Measurements from ENCODE around the gene SCAP.

- TF ChIP-seq POLR2A (IDR thresholded peaks at IDR 0.05) = no peak
- TF ChIP-seq, protein P1, sequence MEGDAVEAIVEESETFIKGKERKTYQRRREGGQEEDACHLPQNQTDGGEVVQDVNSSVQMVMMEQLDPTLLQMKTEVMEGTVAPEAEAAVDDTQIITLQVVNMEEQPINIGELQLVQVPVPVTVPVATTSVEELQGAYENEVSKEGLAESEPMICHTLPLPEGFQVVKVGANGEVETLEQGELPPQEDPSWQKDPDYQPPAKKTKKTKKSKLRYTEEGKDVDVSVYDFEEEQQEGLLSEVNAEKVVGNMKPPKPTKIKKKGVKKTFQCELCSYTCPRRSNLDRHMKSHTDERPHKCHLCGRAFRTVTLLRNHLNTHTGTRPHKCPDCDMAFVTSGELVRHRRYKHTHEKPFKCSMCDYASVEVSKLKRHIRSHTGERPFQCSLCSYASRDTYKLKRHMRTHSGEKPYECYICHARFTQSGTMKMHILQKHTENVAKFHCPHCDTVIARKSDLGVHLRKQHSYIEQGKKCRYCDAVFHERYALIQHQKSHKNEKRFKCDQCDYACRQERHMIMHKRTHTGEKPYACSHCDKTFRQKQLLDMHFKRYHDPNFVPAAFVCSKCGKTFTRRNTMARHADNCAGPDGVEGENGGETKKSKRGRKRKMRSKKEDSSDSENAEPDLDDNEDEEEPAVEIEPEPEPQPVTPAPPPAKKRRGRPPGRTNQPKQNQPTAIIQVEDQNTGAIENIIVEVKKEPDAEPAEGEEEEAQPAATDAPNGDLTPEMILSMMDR (IDR thresholded peaks at IDR 0.05) = no peak
Observed at GRCh38 chr3:47495111-47495510, 19.4 kb upstream of the SCAP start.

All from ovary (tissue), 3 donors.